Measurements from ENCODE around the gene FAM13B. TPM values are rescaled to one million over a fixed set of nuclear protein-coding genes. Genes with fewer than 3 reads are reported as not detected.

FAM13B gene
- total RNA-seq, 4 donors from 2014 or later: 21.9 to 92.4 (median 32.7) TPM

- no peaks in the 10 kb centered on the region for H3K9me3 ChIP-seq
- no peaks in the 10 kb centered on the region for H3K27me3 ChIP-seq
- H3K27ac ChIP-seq: no peak overlapping the region
- DNase-seq: no peak
- H3K4me1 ChIP-seq: peaks cover 0 to 4% (median 0%) of the 10 kb centered on the region in 4 donors
- TF ChIP-seq CTCF (IDR thresholded peaks at IDR 0.05) (no peak), POLR2A (IDR thresholded peaks at IDR 0.05) (no peak)
- H3K4me3 ChIP-seq: no peak overlapping the region
- H3K36me3 ChIP-seq: peaks cover 0 to 51% (median 3%) of the 10 kb centered on the region in 3 donors
These were observed 94.7 kb downstream of the FAM13B start for GRCh38 chr5:137937994-137938750.

DNA sequence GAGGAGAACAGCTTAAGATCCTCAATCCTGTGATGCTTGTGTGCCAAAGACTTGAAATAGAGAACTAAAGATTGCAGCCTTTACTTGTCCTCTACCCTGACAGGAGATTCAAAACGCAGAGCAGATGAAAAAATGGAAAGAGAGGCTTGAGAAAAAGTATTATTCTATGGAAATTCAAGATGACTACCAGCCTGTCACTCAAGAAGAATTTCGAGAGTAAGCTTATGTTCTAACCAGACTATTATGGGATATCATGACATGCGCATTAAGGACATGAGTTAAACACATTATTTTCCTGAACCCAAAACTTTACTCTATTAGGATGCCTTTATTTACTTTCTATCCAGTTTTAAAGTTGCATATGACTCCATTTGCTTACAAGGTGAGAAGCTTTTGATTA is 97.2 kb downstream of the FAM13B start:
- no peak overlapping the region for H3K4me3 ChIP-seq
- H3K27me3 ChIP-seq: no peaks in the 10 kb centered on the region
- DNase-seq: no peak
- no peak overlapping the region for H3K27ac ChIP-seq
- TF ChIP-seq CTCF (IDR thresholded peaks at IDR 0.05) (no peak), POLR2A (IDR thresholded peaks at IDR 0.05) (no peak)
- H3K36me3 ChIP-seq: peaks cover 0 to 26% (median 0%) of the 10 kb centered on the region in 3 donors
- H3K9me3 ChIP-seq: no peaks in the 10 kb centered on the region
- H3K4me1 ChIP-seq: peaks cover 0 to 4% (median 0%) of the 10 kb centered on the region in 4 donors

- DNase-seq: no peak
- Histone ChIP-seq H3K27ac (no peak overlapping the region), H3K9me3 (no peaks in the 10 kb centered on the region), H3K4me1 (peaks cover 0 to 4% (median 0%) of the 10 kb centered on the region in 4 donors), H3K36me3 (peaks cover 0 to 22% (median 0%) of the 10 kb centered on the region in 3 donors), H3K27me3 (no peaks in the 10 kb centered on the region), H3K4me3 (no peak overlapping the region)
- TF ChIP-seq CTCF (IDR thresholded peaks at IDR 0.05) (no peak), POLR2A (IDR thresholded peaks at IDR 0.05) (no peak)
These were observed 97.7 kb downstream of the FAM13B start for GRCh38 chr5:137935190-137935589.

- no peaks in the 10 kb centered on the region for H3K9me3 ChIP-seq
- TF ChIP-seq POLR2A (IDR thresholded peaks at IDR 0.05): no peak
- no peak for TF ChIP-seq CTCF (IDR thresholded peaks at IDR 0.05)
- H3K27me3 ChIP-seq: no peaks in the 10 kb centered on the region
- peaks cover 0 to 6% (median 0%) of the 10 kb centered on the region in 3 donors for H3K36me3 ChIP-seq
- peaks cover 0 to 4% (median 0%) of the 10 kb centered on the region in 4 donors for H3K4me1 ChIP-seq
- no peak for DNase-seq
- no peak overlapping the region for H3K4me3 ChIP-seq
- H3K27ac ChIP-seq: no peak overlapping the region
These were observed 99.4 kb downstream of the FAM13B start for GRCh38 chr5:137933491-137933911.

GRCh38 chr5:137932800-137933199 is 100.1 kb downstream of the FAM13B start:
- no peak for DNase-seq
- no peak for TF ChIP-seq POLR2A (IDR thresholded peaks at IDR 0.05)
- TF ChIP-seq CTCF (IDR thresholded peaks at IDR 0.05): no peak
- no peaks in the 10 kb centered on the region for H3K9me3 ChIP-seq
- H3K27me3 ChIP-seq: no peaks in the 10 kb centered on the region
- H3K4me1 ChIP-seq: peaks cover 0 to 4% (median 0%) of the 10 kb centered on the region in 4 donors
- H3K36me3 ChIP-seq: no peaks in the 10 kb centered on the region
- no peak overlapping the region for H3K27ac ChIP-seq
- no peak overlapping the region for H3K4me3 ChIP-seq

Measured in Peyer's patch (tissue), 4 donors.